NCI-H1417 (cell line): Measurements from ENCODE around the gene ZSWIM8.
"Not testable (repeated sequence)": the region's sequence is repeated elsewhere in the genome, so short reads cannot be mapped to it uniquely, and the experiment has no call there.

Experiments used
- DNase-seq, 3 experiments: peaks; one replicate each; lab custom pipeline; 2025; lab: John Stamatoyannopoulos, UW

ZSWIM8 gene

DNA sequence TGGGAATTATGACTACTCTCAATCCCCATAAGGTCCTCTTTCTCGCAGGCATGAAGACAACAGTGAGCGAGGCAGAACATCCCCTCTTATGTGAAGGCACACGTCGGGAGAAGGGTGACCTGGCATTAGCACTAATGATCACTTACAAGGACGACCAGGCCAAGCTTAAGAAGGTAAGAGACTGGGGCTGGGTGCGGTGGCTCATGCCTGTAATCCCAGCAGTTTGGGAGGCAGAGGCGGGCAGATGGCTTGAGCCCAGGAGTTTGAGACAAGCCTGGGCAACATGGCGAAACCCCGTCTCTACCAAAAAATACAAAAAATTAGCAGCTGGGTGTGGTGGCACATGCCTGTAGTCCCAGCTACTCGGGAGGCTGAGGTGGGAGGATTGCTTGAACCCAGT is 10.1 kb downstream of the ZSWIM8 start:
- DNase-seq = not testable (repeated sequence)

DNA sequence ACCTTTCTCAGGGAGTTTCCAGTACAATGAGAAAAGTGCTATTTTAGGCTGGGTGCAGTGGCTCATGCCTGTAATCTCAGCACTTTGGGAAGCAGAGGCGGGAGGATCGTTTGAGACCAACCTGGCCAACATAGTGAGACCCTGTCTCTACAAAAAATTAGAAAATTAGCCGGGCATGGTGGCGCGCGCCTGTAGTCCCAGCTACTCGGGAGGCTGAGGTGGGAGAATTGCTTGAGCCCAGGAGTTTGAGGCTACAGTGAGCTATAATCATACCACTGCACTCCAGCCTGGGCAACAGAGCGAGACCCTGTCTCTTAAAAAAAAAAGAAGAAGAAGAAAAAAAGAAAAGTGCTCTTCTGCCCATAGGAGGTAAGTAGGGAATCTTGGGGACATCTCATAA is 10.6 kb downstream of the ZSWIM8 start:
- not testable (repeated sequence) for DNase-seq

DNA sequence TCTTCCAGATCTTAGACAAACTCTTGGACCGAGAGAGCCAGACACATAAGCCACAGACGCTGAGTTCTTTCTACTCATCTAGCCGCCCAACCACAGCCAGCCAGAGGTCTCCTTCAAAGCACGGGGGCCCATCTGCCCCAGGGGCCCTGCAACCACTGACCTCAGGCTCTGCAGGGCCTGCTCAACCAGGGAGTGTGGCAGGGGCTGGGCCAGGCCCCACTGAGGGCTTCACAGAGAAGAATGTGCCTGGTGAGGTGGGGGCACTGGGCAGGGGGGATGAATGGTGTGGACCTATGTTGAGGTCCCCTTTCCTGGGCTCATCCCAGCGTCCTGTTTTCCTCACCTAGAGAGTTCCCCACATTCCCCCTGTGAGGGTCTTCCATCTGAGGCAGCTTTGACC is 11.4 kb downstream of the ZSWIM8 start:
- DNase-seq = no peak

DNA sequence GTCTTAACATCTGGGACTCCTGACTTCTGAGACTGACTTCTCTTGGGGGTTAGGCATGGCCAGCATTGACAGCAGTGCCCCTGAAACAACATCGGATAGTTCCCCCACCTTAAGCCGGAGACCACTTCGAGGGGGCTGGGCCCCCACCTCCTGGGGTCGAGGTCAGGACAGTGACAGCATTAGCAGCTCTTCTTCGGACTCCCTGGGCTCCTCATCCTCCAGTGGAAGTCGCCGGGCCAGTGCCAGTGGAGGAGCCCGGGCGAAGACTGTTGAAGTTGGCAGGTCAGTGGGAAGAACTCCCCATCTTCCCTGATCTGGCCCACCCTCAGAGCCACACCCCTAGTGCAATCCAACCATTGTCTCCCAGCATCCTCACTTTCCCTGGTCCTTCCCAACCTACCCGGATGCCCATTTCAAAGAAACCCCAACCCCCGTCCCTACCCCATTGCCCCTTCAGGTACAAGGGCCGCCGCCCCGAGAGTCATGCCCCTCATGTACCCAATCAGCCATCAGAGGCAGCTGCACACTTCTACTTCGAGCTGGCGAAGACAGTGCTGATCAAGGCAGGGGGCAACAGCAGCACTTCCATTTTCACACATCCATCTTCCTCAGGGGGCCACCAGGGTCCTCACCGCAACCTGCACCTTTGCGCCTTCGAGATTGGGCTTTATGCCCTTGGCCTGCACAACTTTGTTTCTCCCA is 12.1 kb downstream of the ZSWIM8 start:
- DNase-seq = no peak

DNA sequence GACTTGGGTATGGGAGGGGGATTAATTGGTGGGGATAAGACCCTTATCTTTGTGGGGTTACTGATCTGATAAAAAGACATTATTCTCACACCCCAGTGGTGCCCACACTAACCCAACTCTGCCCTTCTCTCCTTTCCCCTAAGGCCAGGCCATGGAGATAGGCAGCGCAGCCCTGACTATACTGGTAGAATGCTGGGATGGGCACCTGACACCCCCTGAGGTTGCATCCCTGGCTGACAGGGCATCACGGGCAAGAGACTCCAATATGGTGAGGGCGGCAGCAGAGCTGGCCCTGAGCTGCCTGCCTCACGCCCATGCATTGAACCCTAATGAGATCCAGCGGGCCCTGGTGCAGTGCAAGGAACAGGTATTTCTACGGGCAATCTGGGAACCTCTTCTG is 12.7 kb downstream of the ZSWIM8 start:
- DNase-seq = no peak

DNA sequence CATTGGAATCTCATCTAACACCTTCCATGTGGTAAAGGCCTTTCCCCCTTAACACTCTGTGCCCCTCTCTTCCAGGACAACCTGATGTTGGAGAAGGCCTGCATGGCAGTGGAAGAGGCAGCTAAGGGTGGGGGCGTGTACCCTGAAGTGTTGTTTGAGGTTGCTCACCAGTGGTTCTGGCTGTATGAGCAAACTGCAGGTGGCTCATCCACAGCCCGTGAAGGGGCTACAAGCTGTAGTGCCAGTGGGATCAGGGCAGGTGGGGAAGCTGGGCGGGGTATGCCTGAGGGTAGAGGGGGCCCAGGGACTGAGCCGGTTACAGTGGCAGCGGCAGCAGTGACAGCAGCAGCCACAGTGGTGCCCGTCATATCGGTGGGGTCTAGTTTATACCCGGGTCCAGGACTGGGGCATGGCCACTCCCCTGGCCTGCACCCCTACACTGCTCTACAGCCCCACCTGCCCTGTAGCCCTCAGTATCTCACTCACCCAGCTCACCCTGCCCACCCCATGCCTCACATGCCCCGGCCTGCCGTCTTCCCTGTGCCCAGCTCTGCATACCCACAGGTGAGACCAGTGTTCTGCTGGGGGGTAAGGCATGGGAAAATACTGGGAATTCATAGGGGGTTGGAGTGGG is 13.6 kb downstream of the ZSWIM8 start:
- no peak for DNase-seq

DNA sequence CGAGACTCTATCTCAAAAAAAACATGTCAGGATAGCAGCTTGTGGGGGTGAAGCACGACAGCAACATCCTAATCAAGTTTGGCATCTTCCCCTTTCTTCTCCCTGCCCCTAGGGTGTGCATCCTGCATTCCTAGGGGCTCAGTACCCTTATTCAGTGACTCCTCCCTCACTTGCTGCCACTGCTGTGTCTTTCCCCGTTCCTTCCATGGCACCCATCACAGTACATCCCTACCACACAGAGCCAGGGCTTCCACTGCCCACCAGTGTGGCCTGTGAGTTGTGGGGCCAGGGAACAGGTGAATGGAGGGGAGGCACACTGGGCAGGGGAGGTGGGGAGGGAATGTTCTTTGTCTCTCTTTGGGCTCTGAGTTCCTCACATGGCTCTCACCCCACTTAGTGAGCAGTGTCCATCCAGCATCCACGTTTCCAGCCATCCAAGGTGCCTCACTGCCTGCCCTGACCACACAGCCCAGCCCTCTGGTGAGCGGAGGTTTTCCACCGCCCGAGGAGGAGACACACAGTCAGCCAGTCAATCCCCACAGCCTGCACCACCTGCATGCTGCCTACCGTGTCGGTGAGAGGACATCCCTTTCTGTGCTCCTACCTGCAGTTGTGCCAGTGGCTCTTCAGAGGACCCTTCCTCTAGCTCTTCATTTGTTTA is 14.6 kb downstream of the ZSWIM8 start:
- DNase-seq = no peak

DNA sequence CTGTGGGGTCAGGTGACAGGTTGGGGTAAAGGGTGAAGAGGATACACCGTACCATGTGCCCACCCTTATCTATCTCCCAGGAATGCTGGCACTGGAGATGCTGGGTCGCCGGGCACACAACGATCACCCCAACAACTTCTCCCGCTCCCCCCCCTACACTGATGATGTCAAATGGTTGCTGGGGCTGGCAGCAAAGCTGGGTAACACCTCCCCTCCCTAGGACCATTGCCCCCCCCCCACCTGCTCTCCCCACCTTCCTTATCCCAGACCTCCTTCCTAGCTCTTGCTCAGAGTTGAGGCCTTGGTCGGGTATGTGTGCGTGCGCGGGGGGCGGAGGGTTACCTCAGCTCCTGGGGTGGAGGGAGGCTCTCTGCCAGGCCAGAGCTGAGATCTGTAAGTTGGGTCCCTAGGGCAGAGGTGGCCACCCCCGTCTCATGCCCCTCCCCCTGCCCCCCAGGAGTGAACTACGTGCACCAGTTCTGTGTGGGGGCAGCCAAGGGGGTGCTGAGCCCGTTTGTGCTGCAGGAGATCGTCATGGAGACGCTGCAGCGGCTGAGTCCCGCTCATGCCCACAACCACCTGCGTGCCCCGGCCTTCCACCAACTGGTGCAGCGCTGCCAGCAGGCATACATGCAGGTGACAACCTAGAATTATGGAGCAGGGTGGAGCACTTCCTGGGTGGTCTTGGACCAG is 15.3 kb downstream of the ZSWIM8 start:
- no peak for DNase-seq

DNA sequence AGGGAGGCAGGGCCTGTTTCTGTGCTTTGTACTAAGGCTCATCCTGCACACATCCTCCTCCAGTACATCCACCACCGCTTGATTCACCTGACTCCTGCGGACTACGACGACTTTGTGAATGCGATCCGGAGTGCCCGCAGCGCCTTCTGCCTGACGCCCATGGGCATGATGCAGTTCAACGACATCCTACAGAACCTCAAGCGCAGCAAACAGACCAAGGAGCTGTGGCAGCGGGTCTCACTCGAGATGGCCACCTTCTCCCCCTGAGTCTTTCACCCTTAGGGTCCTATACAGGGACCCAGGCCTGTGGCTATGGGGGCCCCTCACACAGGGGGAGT is 15.8 kb downstream of the ZSWIM8 start:
- no peak for DNase-seq

DNA sequence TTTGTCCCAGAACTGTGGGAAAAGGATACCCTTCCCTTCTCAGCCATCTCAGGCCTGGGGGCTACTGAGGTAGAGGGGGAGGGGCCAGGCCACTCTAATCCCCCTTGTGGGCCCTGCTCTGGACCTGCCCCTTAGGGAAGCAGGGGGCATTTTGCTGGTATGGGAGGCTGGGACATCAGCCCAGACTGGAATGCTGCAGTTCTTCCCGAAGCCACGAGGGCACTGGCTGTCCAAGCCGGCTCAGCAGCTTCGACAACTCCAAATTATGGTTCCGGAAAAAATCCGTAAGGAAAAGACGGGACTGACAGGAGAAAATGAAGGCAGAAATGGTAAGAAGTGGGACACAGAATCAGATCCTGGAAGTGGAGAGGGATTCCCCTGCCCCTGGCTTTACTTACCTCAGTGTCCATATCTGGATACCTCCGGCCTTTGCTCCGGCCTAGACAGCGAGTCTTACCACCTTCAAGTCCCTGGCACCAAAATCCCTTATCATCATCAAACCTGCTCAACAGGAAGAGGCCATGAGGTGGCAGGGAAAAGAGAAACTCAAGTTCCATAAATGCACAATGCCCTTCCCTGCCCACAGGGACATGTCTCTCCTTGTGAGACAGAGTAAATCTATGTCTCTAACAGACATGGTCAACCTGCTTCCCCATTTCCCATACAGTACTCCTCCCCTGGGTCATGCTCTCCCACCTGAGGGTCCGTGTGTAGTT is 17.0 kb downstream of the ZSWIM8 start:
- no peak for DNase-seq

DNA sequence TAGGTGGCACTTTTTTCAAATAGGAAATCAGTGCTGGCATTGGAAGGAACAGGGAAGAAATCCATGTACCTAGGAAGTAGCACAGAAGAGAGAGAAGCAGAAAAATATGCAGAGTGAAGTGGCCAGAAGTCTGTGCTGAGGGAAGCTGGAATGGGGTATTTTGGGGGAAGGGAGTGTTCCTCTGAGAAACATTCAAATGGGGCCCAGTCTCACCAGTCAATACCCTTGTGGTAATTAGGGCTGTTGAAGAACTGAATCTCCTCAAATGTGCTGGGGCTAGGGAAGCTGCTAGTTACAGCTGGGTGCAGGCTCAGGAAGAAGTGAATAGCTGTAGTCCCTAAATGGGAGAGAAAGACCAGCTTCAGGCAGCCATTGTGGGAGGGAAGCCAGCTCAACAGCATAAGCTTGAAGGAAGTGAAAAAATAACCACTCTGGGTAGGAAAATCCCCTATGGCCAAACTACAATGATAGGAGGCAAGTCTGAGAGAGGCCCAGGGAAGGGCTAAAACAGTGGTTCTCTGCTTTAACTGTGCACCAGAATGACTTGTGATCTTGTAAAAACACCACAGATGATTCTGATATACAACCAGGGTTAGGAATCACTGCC is 18.4 kb downstream of the ZSWIM8 start:
- DNase-seq = no peak

DNA sequence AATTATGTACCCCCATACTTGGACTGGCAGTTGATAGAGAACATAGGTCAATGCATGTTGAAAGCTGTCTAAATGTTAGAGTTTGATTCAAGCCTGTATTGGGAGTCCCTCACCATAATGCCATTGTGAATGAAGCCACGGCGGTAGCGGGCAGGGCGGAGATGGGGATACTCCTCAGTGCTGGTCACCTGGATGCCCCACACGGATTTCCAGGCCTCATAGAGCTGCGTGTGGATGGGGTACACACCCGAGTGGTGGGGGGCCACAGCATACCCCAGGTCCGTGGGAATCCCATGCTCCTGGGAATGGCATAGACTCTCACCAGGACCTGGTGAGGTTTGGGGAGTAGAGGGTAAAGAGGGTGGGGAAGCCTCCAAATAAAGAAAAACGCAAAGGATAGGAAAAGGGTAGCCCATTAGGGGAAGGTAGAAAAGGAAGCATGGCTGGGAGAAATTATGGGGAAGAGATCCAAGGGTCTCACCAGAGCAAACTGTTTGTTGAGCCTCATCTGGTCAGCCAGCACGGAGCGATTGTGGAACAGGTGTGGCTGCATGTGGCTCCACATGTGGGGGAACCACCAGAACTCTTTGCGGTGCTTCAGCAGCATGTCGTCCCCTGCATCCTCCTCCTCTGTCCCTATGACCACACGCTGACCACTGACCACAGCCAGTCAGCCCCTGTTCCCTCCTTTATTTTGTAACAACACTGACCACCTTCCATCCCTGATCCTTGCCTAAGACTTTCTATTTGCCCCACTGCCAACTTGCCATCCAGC is 21.0 kb downstream of the ZSWIM8 start:
- DNase-seq = no peak

DNA sequence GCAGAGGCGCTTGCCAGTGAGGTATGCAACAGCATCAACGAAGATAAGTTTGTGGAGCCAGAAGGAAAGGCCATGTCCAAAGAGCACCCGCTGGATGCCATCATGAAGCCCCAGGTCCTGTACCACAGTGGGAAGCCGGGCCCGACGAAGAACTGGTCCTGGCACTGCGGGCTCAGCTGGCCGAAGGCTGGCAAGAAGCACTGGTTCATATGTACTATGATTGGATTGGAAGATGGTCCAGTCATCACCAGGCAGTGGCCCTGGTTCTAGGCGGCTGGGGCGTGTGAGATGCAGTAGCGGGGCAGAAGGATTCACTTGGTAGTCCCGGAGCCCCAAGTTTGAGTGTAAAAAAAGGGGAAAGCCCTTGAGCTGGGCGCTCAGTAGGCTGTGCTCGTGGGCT is 22.1 kb downstream of the ZSWIM8 start:
- no peak for DNase-seq

DNA sequence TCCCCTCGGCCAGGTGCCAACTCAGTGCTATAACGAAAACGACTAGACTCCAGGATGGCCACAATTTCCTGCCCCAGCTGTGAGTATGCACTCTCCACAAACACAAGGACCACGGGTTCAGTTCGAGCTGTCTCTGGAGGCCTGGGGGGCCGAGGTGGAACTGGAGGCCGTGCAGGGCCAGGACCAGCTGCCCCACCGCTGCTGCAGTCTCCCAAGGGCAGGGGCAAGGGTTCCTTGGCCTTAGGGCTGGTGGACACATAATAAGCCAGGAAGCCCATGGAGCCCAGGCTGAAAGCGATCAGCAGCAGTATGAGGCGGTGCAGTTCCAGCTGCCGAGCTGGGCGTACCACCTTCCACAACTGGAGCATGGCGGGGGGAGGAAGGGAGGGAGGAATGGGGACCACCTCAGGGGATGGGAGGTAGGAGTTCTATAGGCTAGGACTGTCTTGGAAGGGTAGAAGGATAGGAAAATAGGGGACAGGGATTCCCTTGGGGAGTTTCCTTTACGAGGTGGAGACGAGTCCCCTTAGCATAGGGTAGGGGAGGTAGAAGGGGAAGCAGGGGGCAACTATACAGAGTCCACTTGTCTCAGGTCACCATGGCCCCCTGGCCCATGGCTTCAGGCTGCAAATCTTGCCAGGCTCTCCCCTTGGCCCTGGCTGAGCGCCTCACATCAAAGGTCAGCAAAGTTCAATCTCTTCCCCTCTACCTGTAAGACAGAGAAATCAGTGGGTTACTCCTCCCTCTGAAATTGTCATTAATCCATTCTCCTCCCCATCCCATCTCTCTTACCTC is 22.8 kb downstream of the ZSWIM8 start:
- DNase-seq = no peak

DNA sequence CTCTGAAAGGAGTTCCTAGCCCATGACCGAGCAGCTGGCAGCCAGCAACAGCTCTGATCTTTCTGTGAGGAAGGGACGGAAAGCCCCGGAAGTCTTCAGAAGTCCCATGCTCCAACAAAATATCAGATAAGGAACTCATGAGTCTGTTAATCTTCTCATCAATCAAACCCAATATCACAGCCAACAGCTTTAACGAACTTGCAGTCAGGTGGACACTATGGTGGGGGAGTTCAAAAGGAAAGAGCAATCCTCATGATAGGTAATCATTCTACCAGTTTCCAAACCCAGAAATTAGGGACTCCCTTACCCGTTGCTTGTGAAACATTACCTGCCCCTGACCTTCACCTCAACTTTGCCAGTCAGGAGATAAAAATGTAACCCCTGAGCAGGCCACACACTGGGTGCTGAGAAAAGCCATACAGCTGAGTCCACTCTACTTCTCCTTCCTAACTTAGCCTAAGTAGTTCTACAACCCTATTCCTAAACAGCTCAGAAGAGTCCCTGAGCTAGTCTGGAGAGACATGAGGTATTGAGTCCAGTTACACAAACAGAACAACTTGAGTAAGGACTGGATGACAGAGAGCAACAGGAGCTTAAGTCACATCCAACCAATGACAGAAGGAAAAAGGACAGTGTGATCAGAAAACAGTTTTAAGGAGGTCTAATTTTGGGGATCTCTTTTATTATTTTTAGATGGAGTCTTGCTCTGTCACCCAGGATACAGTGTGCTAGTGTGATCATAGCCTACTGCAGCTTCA is 23.8 kb downstream of the ZSWIM8 start:
- no peak for DNase-seq

DNA sequence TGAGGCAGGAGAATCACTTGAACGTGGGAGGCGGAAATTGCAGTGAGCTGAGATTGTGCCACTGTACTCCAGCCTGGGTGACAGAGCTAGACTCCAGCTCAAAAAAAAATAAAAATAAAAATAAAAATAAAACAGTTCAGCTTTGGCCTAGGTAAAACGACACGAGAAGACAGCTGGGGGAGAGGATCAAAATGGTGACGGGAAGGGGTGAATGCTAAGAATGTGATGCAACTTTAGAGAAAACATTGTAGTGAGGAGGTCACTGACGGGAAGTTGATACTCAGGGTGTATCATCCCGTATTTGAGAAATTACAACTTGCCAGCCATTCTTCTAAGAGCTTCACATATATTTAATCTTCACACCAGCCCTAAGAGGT is 24.9 kb downstream of the ZSWIM8 start:
- DNase-seq = no peak

DNA sequence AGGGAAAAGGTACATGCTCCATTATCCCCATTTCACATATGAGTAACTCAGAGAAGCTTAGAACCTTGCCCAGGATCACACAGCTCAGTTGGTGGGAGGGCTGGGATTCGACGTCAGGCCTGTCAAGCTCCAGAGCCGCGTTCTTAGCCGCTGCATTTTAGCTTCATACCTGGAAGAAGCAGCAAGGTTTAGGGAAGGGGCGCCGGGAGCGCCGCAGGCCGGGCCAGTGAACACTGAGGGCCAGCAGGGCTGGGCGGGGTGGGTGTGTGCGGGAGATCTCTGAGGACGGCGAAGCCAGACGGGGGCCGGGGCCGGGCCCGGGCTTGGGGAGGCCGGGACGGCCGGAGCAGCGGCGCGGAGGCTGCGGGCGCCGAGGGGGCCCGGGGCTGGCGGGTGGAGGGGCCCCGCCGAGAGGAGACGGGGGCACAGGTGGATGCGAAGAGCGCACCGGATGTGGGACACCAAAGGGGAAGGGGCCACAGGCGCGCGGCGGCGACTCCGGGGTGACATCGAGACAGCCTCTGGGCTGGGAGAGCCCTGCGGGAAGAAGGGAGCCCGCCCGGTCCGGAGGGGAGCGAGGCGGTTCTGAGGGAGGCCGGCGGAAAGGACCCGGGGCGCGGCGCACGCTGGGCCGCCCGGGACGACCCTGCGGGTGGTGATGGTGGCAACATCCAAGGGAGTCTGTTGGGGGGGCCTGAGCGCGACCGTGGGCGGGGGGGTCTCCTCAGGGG is 25.5 kb downstream of the ZSWIM8 start:
- peak in 1 of 3 experiments; percentile 49 for DNase-seq

DNA sequence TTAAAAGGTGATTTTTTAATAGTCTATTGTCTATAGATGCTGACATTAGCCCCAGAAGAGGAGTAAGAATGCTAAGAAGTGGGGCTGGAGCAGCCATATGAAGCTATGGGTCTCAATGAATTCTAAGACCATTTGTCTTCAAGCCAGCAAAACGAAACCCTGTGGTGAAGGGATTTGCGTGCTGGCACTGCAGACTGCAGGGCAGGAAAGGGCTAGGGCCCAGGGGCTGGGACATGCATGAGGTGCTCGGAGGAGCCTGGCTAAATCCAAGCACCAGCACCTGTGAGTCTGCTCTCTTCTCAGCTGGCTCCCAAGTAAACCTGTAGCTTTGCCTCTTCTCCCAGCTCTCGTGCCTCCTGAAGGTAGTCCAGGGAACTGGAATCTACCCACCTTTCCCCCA is 27.3 kb downstream of the ZSWIM8 start:
- no peak for DNase-seq

DNA sequence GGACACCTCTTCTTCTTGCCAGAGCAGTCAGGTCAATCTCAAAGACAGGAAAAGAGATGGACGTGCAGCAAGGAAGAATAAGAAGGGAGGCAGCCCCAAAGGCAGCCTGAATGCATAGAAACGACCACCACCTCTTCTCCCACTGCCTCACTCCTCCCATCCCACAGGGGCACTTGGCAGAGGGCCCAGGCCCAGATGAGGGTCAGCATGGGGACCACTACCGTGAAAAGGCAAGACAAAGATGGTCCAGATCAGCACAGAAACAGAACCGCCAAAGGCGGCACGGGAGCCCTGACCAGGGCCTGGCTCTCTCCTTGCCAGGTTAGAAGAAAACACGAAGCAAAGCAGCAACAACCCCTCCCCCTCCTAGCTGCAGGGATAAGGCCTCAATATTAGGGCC is 27.9 kb downstream of the ZSWIM8 start:
- no peak for DNase-seq
